Panc1 (cell line): ENCODE measurements around the gene CACNA1E. TPM values are rescaled to one million over a fixed set of nuclear protein-coding genes. Genes with fewer than 3 reads are reported as not detected.

Experiments used
- ATAC-seq: fragments of 200-7000 bp; cut with Tn5 transposase; 2 replicates; pipeline ENCODE4 v1.9.1; 2020; ENCODE audit warnings: mild to moderate bottlenecking, moderate library complexity
- BruUV-seq: library from RNA; stranded (reverse); fragments of 400-500 nt; replicated peaks from 2 replicates; lab custom pipeline; 2021; lab: Mats Ljungman, UMichigan
- CTCF ChIA-PET: fragments of 300-600 bp; sonication (Branson Sonifier 250); formaldehyde crosslinking; loops from one replicate; lab custom pipeline; 2022; ENCODE audit warnings: antibody characterized with exemption; lab: Charles Lee
- POLR2A ChIA-PET: fragments of 300-600 bp; sonication (Branson Sonifier 250); formaldehyde crosslinking; loops from one replicate; lab custom pipeline; 2022; ENCODE audit warnings: antibody characterized with exemption; lab: Charles Lee
- DNase-seq: peaks from one replicate; pipeline ENCODE4 v3.0.0-alpha.2; 2010; ENCODE audit warnings: low read depth, low spot score
- H3K27ac ChIP-seq: 2 replicates; pipeline ENCODE4 v1.5.1; 2011; ENCODE audit warnings: mild to moderate bottlenecking, low read length, inconsistent platforms
- H3K27me3 ChIP-seq: fragments of 200-500 bp; sonication (Bioruptor generic); 2 replicates; pipeline ENCODE4 v1.6.0; 2014; ENCODE audit warnings: low read length, inconsistent platforms; ENCODE audit not compliant: control insufficient read depth, insufficient read depth
- H3K36me3 ChIP-seq: fragments of 200-500 bp; sonication (Bioruptor generic); 2 replicates; pipeline ENCODE4 v1.5.1; 2014; ENCODE audit warnings: inconsistent platforms, mild to moderate bottlenecking, low read length, moderate library complexity; ENCODE audit not compliant: control insufficient read depth, insufficient read depth
- H3K4me1 ChIP-seq: 2 replicates; pipeline ENCODE4 v1.5.1; 2011; ENCODE audit warnings: inconsistent platforms, mild to moderate bottlenecking, low read length, moderate library complexity; ENCODE audit not compliant: control insufficient read depth, insufficient read depth
- H3K4me3 ChIP-seq, 2 experiments: 2 replicates each; pipeline ENCODE4 v1.5.1; 2011 to 2012; ENCODE audit warnings: low read depth in 2 of 2, low read length in 2 of 2, mild to moderate bottlenecking in 2 of 2, inconsistent platforms in 1 of 2, moderate library complexity in 1 of 2
- H3K9me3 ChIP-seq: fragments of 200-500 bp; sonication (Bioruptor generic); 2 replicates; pipeline ENCODE4 v1.5.1; 2014; ENCODE audit warnings: low read depth, mild to moderate bottlenecking, inconsistent platforms, low read length, moderate library complexity; ENCODE audit not compliant: control insufficient read depth, insufficient read depth
- CTCF ChIP-seq: fragments of 450-650 bp; IDR thresholded peaks from 2 replicates; pipeline ENCODE4 v1.5.1; 2017; ENCODE audit warnings: mild to moderate bottlenecking
- POLR2AphosphoS5 ChIP-seq: IDR thresholded peaks from 2 replicates; pipeline ENCODE4 v1.6.1; 2012; ENCODE audit warnings: mild to moderate bottlenecking, low read depth, low read length, moderate library complexity
- REST ChIP-seq, 2 experiments: IDR thresholded peaks; 2 replicates each; pipeline ENCODE4 v1.6.1; 2011 to 2012; ENCODE audit warnings: low read depth in 2 of 2, control low read depth in 1 of 2, low read length in 1 of 2, mild to moderate bottlenecking in 1 of 2, moderate library complexity in 1 of 2; ENCODE audit not compliant: insufficient read depth in 1 of 2
- SIN3A ChIP-seq: IDR thresholded peaks from 2 replicates; pipeline ENCODE4 v1.6.1; 2012; ENCODE audit warnings: low read depth, mild to moderate bottlenecking, low read length, moderate library complexity, borderline replicate concordance; ENCODE audit not compliant: insufficient read depth
- TCF7L2 ChIP-seq: IDR thresholded peaks from 2 replicates; pipeline ENCODE4 v1.6.1; 2011; ENCODE audit warnings: mild to moderate bottlenecking, low read depth, low read length, inconsistent platforms
- in situ Hi-C: cut with HindIII; loops from 2 replicates; pipeline ENCODE4 v1.10.0; 2016; ENCODE audit warnings: low sequenced_read_pairs, low pct_unique_long_range_greater_than_20kb
- intact Hi-C: fragments of 100-400 bp; cut with micrococcal nuclease; formaldehyde crosslinking; loops from one replicate; pipeline ENCODE4 v1.10.0; 2022; ENCODE audit not compliant: unreplicated experiment
- total RNA-seq: library from RNA; stranded (reverse); gene quantifications from one replicate; pipeline ENCODE4 v1.2.1, GENCODE V29; 2021; ENCODE audit not compliant: unreplicated experiment

CACNA1E gene
- total RNA-seq, 1 experiment from 2014 or later: not detected

GRCh38 chr1:181655756-181656155 lies 172.4 kb downstream of the CACNA1E start:
- no TSS peak for BruUV-seq
- Histone ChIP-seq H3K9me3 (no peaks in the 10 kb centered on the region), H3K4me1 (no peaks in the 10 kb centered on the region), H3K27ac (no peak overlapping the region), H3K27me3 (no peaks in the 10 kb centered on the region), H3K36me3 (no peaks in the 10 kb centered on the region), H3K4me3 (no peak overlapping the region)
- ATAC-seq: no peak
- no peak for DNase-seq
- intact Hi-C loops (no loop called here), in situ Hi-C loops (no loop called here)
- POLR2A ChIA-PET: no interaction called here
- CTCF ChIA-PET: no interaction called here
- TF ChIP-seq REST (IDR thresholded peaks at IDR 0.05; ENCODE audit: insufficient read depth in 1 of 2, low read depth in 2 of 2, low read length in 1 of 2) (no peak), POLR2AphosphoS5 (no peak), TCF7L2 (no peak), SIN3A (no peak), CTCF (no peak)

GRCh38 chr1:181656491-181656890 lies 173.2 kb downstream of the CACNA1E start:
- BruUV-seq: no TSS peak
- Histone ChIP-seq H3K4me1 (no peaks in the 10 kb centered on the region), H3K9me3 (no peaks in the 10 kb centered on the region), H3K27me3 (no peaks in the 10 kb centered on the region), H3K27ac (no peak overlapping the region), H3K36me3 (no peaks in the 10 kb centered on the region), H3K4me3 (no peak overlapping the region)
- intact Hi-C loops (no loop called here), in situ Hi-C loops (no loop called here)
- POLR2A ChIA-PET: no interaction called here
- DNase-seq (no peak), ATAC-seq (no peak)
- CTCF ChIA-PET: no interaction called here
- TF ChIP-seq REST (IDR thresholded peaks at IDR 0.05; ENCODE audit: insufficient read depth in 1 of 2, low read depth in 2 of 2, low read length in 1 of 2): no peak
- TF ChIP-seq CTCF: no peak
- no peak for TF ChIP-seq TCF7L2
- no peak for TF ChIP-seq SIN3A
- TF ChIP-seq POLR2AphosphoS5: no peak
